SK-N-MC (cell line): ENCODE results near the gene BTNL9.

ENCODE experiments used
- EZH2 ChIP-seq: fragments of 200-600 bp; sonication (generic); IDR thresholded peaks from one replicate; pipeline ENCODE4 v1.6.1; 2017; ENCODE audit warnings: antibody characterized with exemption
- FOXP2 ChIP-seq: optimal IDR thresholded peaks from 2 replicates; pipeline ENCODE3; 2011; ENCODE audit warnings: mild to moderate bottlenecking, moderate library complexity; ENCODE audit not compliant: insufficient read depth; ENCODE audit errors: extremely low read length, control extremely low read depth

DNA sequence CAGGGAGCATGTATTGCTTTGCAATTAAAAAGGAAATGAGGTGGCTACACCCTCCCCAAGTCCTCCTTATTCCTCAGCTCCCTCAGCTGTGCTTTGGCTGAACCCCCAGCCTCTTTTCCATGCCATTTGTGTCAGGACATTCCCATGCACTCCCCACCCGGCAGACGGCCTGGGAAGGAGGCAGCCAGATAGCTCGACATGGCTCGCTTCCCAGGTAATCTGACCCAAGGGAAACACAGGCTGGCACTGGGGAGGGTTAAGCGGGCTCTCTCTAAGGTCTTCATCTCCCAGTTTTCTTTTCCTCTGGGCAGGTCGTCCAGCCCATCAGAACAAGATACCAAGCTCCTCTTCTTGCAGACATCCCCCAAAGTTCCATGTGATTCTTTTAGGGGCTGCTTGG, 31.2 kb downstream of the BTNL9 start:
- TF ChIP-seq FOXP2: no peak
- TF ChIP-seq EZH2: no peak
